Measurements from ENCODE around the gene CHMP4B. TPM values are rescaled to one million over a fixed set of nuclear protein-coding genes. Genes with fewer than 3 reads are reported as not detected.

Gene CHMP4B
- polyA plus RNA-seq, 1 of the 3 experiments (the other 2 are of a cell fraction) = 123 TPM

- ChIA-PET POLR2A (no interaction called here), CTCF (no interaction called here)
- Histone ChIP-seq H3K4me3 (ENCODE audit: low read depth in 2 of 2, low read length in 1 of 2) (no peak overlapping the region), H3K9me3 (no peaks in the 10 kb centered on the region), H3K4me1 (ENCODE audit: control insufficient read depth in 1 of 2, insufficient read depth in 2 of 2, low read depth in 1 of 2, low read length in 1 of 2) (peaks cover under 1 to 1% of the 10 kb centered on the region in 2 experiments; a peak in 1 of 4 replicates), H3F3A (replicated peaks; ENCODE audit: insufficient read depth) (peaks cover 6% of the 10 kb centered on the region), H3K9ac (no peak overlapping the region), H3K36me3 (replicated peaks in 1 of 2; ENCODE audit: control insufficient read depth in 1 of 2, insufficient read depth in 2 of 2, low read length in 1 of 2) (no peaks in the 10 kb centered on the region), H2AFZ (ENCODE audit: low read depth) (no peak overlapping the region), H4K20me1 (ENCODE audit: insufficient read depth) (no peaks in the 10 kb centered on the region), H3K4me2 (no peak overlapping the region), H3K9me2 (no peaks in the 10 kb centered on the region), H3K27ac (ENCODE audit: low read depth in 2 of 2, low read length in 1 of 2) (no peak overlapping the region), H3K27me3 (ENCODE audit: insufficient read depth) (no peaks in the 10 kb centered on the region), H3K79me2 (ENCODE audit: insufficient read depth) (no peaks in the 10 kb centered on the region)
- TF ChIP-seq, protein P1, sequence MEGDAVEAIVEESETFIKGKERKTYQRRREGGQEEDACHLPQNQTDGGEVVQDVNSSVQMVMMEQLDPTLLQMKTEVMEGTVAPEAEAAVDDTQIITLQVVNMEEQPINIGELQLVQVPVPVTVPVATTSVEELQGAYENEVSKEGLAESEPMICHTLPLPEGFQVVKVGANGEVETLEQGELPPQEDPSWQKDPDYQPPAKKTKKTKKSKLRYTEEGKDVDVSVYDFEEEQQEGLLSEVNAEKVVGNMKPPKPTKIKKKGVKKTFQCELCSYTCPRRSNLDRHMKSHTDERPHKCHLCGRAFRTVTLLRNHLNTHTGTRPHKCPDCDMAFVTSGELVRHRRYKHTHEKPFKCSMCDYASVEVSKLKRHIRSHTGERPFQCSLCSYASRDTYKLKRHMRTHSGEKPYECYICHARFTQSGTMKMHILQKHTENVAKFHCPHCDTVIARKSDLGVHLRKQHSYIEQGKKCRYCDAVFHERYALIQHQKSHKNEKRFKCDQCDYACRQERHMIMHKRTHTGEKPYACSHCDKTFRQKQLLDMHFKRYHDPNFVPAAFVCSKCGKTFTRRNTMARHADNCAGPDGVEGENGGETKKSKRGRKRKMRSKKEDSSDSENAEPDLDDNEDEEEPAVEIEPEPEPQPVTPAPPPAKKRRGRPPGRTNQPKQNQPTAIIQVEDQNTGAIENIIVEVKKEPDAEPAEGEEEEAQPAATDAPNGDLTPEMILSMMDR (IDR thresholded peaks at IDR 0.05) = no peak
- TF ChIP-seq FOSL2 (IDR thresholded peaks at IDR 0.05; ENCODE audit: borderline replicate concordance, low read depth) = no peak
- TF ChIP-seq, protein P2, sequence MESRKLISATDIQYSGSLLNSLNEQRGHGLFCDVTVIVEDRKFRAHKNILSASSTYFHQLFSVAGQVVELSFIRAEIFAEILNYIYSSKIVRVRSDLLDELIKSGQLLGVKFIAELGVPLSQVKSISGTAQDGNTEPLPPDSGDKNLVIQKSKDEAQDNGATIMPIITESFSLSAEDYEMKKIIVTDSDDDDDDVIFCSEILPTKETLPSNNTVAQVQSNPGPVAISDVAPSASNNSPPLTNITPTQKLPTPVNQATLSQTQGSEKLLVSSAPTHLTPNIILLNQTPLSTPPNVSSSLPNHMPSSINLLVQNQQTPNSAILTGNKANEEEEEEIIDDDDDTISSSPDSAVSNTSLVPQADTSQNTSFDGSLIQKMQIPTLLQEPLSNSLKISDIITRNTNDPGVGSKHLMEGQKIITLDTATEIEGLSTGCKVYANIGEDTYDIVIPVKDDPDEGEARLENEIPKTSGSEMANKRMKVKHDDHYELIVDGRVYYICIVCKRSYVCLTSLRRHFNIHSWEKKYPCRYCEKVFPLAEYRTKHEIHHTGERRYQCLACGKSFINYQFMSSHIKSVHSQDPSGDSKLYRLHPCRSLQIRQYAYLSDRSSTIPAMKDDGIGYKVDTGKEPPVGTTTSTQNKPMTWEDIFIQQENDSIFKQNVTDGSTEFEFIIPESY (IDR thresholded peaks at IDR 0.05; ENCODE audit: borderline replicate concordance, low read depth) = no peak
- no peak for TF ChIP-seq RXRA (IDR thresholded peaks at IDR 0.05; ENCODE audit: borderline replicate concordance, low read depth)
- no peak for TF ChIP-seq REST (IDR thresholded peaks at IDR 0.05; ENCODE audit: low read depth, low read length)
- no peak for TF ChIP-seq EZH2phosphoT487 (IDR thresholded peaks at IDR 0.05; ENCODE audit: borderline replicate concordance, low read depth)
- TF ChIP-seq FOXJ3 (CRISPR knock-in tag; IDR thresholded peaks at IDR 0.05) = no peak
- TF ChIP-seq, protein P3, sequence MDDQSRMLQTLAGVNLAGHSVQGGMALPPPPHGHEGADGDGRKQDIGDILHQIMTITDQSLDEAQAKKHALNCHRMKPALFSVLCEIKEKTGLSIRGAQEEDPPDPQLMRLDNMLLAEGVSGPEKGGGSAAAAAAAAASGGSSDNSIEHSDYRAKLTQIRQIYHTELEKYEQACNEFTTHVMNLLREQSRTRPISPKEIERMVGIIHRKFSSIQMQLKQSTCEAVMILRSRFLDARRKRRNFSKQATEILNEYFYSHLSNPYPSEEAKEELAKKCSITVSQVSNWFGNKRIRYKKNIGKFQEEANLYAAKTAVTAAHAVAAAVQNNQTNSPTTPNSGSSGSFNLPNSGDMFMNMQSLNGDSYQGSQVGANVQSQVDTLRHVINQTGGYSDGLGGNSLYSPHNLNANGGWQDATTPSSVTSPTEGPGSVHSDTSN (IDR thresholded peaks at IDR 0.05) = no peak
- no peak for TF ChIP-seq YY1 (IDR thresholded peaks at IDR 0.05; ENCODE audit: low read depth)
- TF ChIP-seq RFX5 (IDR thresholded peaks at IDR 0.05; ENCODE audit: low read length) = no peak
- TF ChIP-seq SIN3A (IDR thresholded peaks at IDR 0.05; ENCODE audit: borderline replicate concordance, low read depth, low read length) = no peak
- TF ChIP-seq NFIC (IDR thresholded peaks at IDR 0.05; ENCODE audit: borderline replicate concordance) = no peak
- WGBS (ENCODE audit: low lambda C conversion rate) = 78% methylated on average over 4 of the region's 4 CpGs
- DNase-seq = no peak
Observed at GRCh38 chr20:33798444-33798843, 12.7 kb upstream of the CHMP4B start.

Measured in SK-N-SH (cell line).